HepG2 (cell line): ENCODE data around the gene VARS1. TPM values are rescaled to one million over a fixed set of nuclear protein-coding genes. Genes with fewer than 3 reads are reported as not detected.

Source experiments
- BRCA1 ChIP-seq: sonication (generic); formaldehyde crosslinking; IDR thresholded peaks from 2 replicates; pipeline ENCODE4 v1.4.0; 2020; ENCODE audit warnings: missing genetic modification reagents
- CHD4 ChIP-seq: fragments of 200-600 bp; sonication (generic); IDR thresholded peaks from 2 replicates; pipeline ENCODE4 v1.7.0; 2017; ENCODE audit warnings: mild to moderate bottlenecking, low read length, borderline replicate concordance
- HMGXB4 ChIP-seq, 2 experiments: sonication (generic) in 1 of 2; formaldehyde crosslinking in 1 of 2; IDR thresholded peaks; 2 replicates each; pipeline versions ENCODE4 v1.4.0 to v1.6.1; 2018 to 2020; ENCODE audit warnings: missing genetic modification reagents in 2 of 2, borderline replicate concordance in 1 of 2, low read depth in 1 of 2, mild to moderate bottlenecking in 1 of 2, missing biosample characterization in 1 of 2
- HNF1B ChIP-seq: sonication (generic); formaldehyde crosslinking; IDR thresholded peaks from 2 replicates; pipeline ENCODE4 v1.5.1; 2020; ENCODE audit warnings: mild to moderate bottlenecking, moderate library complexity, missing genetic modification reagents
- HOMEZ ChIP-seq: IDR thresholded peaks from 2 replicates; pipeline ENCODE4 v1.6.1; 2016; ENCODE audit warnings: low read depth
- HOXD1 ChIP-seq: sonication (generic); formaldehyde crosslinking; IDR thresholded peaks from 2 replicates; pipeline ENCODE4 v1.5.0; 2020; ENCODE audit warnings: missing genetic modification reagents
- KLF6 ChIP-seq: IDR thresholded peaks from 2 replicates; pipeline ENCODE4 v1.8.0; 2016; ENCODE audit warnings: missing biosample characterization, missing genetic modification reagents
- PRDM15 ChIP-seq: sonication (generic); formaldehyde crosslinking; IDR thresholded peaks from 2 replicates; pipeline ENCODE4 v1.4.0; 2020; ENCODE audit warnings: missing genetic modification reagents
- SCMH1 ChIP-seq: sonication (generic); formaldehyde crosslinking; IDR thresholded peaks from 2 replicates; pipeline ENCODE4 v1.9.0; 2021; ENCODE audit warnings: missing genetic modification reagents, mild to moderate bottlenecking, borderline replicate concordance
- SMARCC2 ChIP-seq: fragments of 450-650 bp; IDR thresholded peaks from 2 replicates; pipeline ENCODE4 v1.6.1; 2017; ENCODE audit warnings: antibody characterized with exemption, mild to moderate bottlenecking
- SMC3 ChIP-seq: IDR thresholded peaks from 2 replicates; pipeline ENCODE4 v1.6.1; 2011; ENCODE audit warnings: low read length, improper control_type of control experiment
- SRSF1 ChIP-seq: fragments of 200-400 bp; formaldehyde crosslinking; optimal IDR thresholded peaks from 2 replicates; pipeline ENCODE3; 2017; ENCODE audit warnings: mild to moderate bottlenecking, low read depth, low read length, moderate library complexity
- XRCC5 ChIP-seq: fragments of 200-400 bp; formaldehyde crosslinking; optimal IDR thresholded peaks from 2 replicates; pipeline ENCODE3; 2017; ENCODE audit warnings: mild to moderate bottlenecking, low read length
- ZNF10 ChIP-seq: sonication (generic); formaldehyde crosslinking; IDR thresholded peaks from 2 replicates; pipeline ENCODE4 v1.4.0; 2020; ENCODE audit warnings: mild to moderate bottlenecking, low read depth, missing genetic modification reagents, borderline replicate concordance
- ZNF263 ChIP-seq: sonication (generic); formaldehyde crosslinking; IDR thresholded peaks from 2 replicates; pipeline ENCODE4 v1.4.0; 2020; ENCODE audit warnings: missing genetic modification reagents
- ZNF431 ChIP-seq: sonication (generic); formaldehyde crosslinking; IDR thresholded peaks from 2 replicates; pipeline ENCODE4 v1.9.0; 2022; ENCODE audit warnings: missing genetic modification reagents, low read depth, mild to moderate bottlenecking, borderline replicate concordance
- ZNF580 ChIP-seq: IDR thresholded peaks from 2 replicates; pipeline ENCODE4 v1.6.1; 2016; ENCODE audit warnings: low read depth, borderline replicate concordance
- ZNF720 ChIP-seq: sonication (generic); formaldehyde crosslinking; IDR thresholded peaks from 2 replicates; pipeline ENCODE4 v1.4.0; 2020; ENCODE audit warnings: missing genetic modification reagents
- ZNF768 ChIP-seq: sonication (generic); formaldehyde crosslinking; IDR thresholded peaks from 2 replicates; pipeline ENCODE4 v1.4.0; 2020; ENCODE audit warnings: missing genetic modification reagents
- ZNF841 ChIP-seq: sonication (generic); formaldehyde crosslinking; IDR thresholded peaks from 2 replicates; pipeline ENCODE4 v1.8.1; 2023; ENCODE audit warnings: missing genetic modification reagents, borderline replicate concordance
- ZZZ3 ChIP-seq: sonication (generic); formaldehyde crosslinking; IDR thresholded peaks from 2 replicates; pipeline ENCODE4 v1.4.0; 2020; ENCODE audit warnings: missing genetic modification reagents, mild to moderate bottlenecking, borderline replicate concordance
- polyA plus RNA-seq, 8 experiments: library from polyadenylated mRNA; depleted of rRNA in 3 of 8; stranded (reverse) in 7 of 8; unstranded in 1 of 8; fragments of >200 nt; fragmentation: Illumina TruSeq in 4 of 8; extraction: Trizol in 4 of 8; gene quantifications; 2 replicates each; pipeline versions ENCODE4 v1.2.1 to v1.2.3, GENCODE V29; 2011 to 2016; ENCODE audit warnings: low read depth in 4 of 8, missing spikeins in 1 of 8, mixed read lengths in 1 of 8; ENCODE audit not compliant: insufficient read depth in 1 of 8
- total RNA-seq, 5 experiments: library from RNA; depleted of rRNA; stranded (reverse); fragments of >200 nt; fragmentation: Illumina TruSeq; extraction: Trizol; gene quantifications; 2 replicates each; pipeline ENCODE4 v1.2.3, GENCODE V29; 2016; ENCODE audit warnings: low read depth in 1 of 5

Gene VARS1
- total and polyA plus RNA-seq, 2 of the 13 experiments (the other 11 are each of a cell fraction or from before 2014, with no cell fraction given) = 14.7 to 56.1 TPM

- peak; percentile 66; the same call in 1 of the 2 replicates for TF ChIP-seq ZNF580 (CRISPR knock-in tag)
- TF ChIP-seq ZNF431 = no peak
- TF ChIP-seq HNF1B (CRISPR knock-in tag) = 0 out of 2 replicates have a peak, but pooled peaks have one; percentile 48
- TF ChIP-seq HOMEZ = peak; percentile 48; the same call in 1 of the 2 replicates
- peak; percentile 79 for TF ChIP-seq XRCC5
- no peak for TF ChIP-seq ZNF10 (CRISPR knock-in tag)
- no peak for TF ChIP-seq SMARCC2
- no peak for TF ChIP-seq SRSF1
- TF ChIP-seq CHD4 = no peak
- no peak for TF ChIP-seq ZZZ3 (CRISPR knock-in tag)
- no peak for TF ChIP-seq ZNF263
- no peak for TF ChIP-seq ZNF841 (CRISPR knock-in tag)
- TF ChIP-seq ZNF768 = no peak
- TF ChIP-seq SMC3 = peak; percentile 98
- no peak for TF ChIP-seq ZNF720 (CRISPR knock-in tag)
- no peak for TF ChIP-seq KLF6 (CRISPR knock-in tag)
- no peak for TF ChIP-seq BRCA1
- TF ChIP-seq PRDM15 = no peak
- peak; percentile 74 to 85; a peak in 2 of 4 replicates for TF ChIP-seq HMGXB4 (CRISPR knock-in tag; IDR thresholded peaks at IDR 0.05; ENCODE audit: borderline replicate concordance in 1 of 2, low read depth in 1 of 2)
- TF ChIP-seq HOXD1 = no peak
- TF ChIP-seq SCMH1 (CRISPR knock-in tag) = no peak
Observed at GRCh38 chr6:31769684-31770371, 25.7 kb downstream of the VARS1 start (continued).
